ENCODE measurements around the gene SEMA3D.

GRCh38 chr7:85094046-85094725, 92.7 kb downstream of the SEMA3D start:
- TF ChIP-seq SPI1 (IDR thresholded peaks at IDR 0.05; ENCODE audit: low read depth, low read length) (no peak), POLR2AphosphoS5 (IDR thresholded peaks at IDR 0.05; ENCODE audit: low read depth, low read length) (no peak), POLR2A (IDR thresholded peaks at IDR 0.05; ENCODE audit: low read depth, low read length) (no peak), PAX5 (IDR thresholded peaks at IDR 0.05; ENCODE audit: insufficient read depth, low read length, severe bottlenecking) (no peak)

All from GM12891 (cell line).